ENCODE results near the gene ANGPTL8.

Gene ANGPTL8

DNA sequence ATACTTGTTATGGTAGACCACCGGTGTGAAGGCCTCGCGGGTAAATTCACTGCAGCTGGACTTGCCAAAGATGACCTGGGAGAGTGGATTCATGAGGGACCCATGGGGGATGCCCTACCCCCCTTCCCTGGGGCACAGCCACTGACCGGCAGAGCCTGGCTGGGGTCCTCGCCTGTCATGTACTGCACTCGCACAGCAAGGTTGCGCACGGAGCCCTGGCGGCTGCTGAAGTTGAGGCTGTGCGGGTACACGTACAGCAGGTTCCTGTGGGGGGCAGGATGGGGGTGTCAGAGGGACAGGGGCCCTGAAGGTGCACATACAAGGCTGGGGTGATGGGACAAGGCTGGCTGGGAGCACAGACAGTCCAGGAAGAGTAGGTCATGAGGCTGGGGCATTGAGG lies 1.4 kb upstream of the ANGPTL8 start:
- no peak for DNase-seq

DNA sequence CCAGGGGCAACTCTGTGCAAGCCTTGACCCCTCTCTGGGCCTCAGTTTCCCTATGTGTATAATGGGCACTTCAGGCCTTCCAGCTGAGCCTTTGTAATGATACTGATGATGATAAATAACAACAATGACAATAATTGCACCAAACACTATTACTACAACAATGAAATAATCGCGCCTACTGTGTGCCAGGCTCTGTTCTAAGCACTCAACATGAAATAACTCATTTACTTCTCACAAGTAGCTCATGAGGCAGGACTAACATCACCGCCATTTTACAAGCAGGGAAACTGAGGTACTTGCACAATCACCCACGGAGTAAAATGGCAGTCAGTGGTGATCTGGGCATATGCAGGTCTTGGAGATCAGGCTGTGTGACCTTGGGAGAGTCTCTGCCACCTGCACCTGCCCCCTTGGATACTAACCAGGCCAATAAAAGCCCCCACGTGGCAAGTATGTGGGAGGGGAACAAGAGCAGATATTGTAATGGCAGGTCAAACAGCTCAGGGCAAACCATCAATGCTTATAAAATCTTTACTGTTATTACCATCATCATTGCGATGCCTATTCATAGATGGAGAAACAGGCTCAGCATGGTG lies 540 bp upstream of the ANGPTL8 start:
- no peak for DNase-seq

GRCh38 chr19:11240008-11240444 lies 607 bp downstream of the ANGPTL8 start:
- no peak for DNase-seq

DNA sequence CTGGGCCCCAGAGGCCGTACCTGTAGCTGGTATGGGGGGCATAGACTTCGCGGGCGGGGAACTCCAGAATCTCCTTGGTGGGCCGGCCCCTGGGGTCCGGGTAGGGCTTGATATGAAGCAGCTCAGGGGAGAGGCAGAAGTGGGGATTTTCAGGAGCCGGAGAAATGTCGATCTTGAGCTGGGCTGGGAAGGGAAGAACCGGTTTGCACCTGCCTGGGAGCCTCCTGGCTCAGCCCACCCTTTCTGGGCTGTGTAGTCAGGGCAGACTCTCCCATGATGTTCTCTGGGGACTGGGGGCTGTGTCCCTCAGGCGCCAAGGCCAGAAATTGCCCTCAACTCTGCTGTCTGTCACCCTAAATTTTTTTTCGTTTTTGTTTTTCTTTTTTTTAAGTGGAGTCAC lies 2.6 kb downstream of the ANGPTL8 start:
- no peak for DNase-seq

GRCh38 chr19:11242864-11243797 lies 3.7 kb downstream of the ANGPTL8 start:
- peak; percentile 35 to 60 for DNase-seq

- DNase-seq, result no peak
These were observed 4.4 kb downstream of the ANGPTL8 start for GRCh38 chr19:11243798-11244169.

DNA sequence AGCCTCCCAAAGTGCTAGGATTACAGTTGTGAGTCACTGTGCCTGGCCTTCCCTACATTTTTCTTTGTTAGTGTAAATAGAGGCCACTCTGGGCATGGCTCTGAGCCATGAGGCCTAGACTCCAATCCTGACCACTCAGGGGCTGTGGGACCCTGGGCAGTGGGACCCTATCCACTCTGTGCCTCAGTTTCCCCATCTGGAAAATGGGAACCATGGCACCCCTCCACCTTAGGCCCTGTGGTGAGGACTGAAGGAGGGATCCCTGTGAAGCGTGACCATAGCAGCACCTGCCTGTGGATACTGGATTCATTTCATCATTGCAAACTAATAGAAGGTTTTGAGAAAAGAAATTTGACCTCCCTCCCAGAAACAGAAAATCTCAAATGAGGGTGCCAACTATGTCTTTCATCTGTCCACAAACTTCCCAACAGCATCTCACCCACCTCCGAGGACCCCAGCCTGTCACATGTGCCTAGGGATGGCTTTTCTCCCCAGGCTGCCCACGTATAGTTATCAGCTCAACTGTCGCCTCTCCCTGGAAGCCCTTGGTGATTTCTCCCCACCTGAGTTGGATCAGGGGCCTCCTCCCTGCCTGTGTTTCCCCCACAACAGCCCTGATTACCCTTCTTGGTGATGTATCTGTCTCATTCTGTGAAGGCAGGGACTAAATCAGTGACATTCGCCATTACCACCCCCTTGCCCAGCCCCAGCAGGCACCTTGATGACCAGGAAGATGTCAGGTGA lies 5.6 kb downstream of the ANGPTL8 start:
- DNase-seq, result no peak

DNA sequence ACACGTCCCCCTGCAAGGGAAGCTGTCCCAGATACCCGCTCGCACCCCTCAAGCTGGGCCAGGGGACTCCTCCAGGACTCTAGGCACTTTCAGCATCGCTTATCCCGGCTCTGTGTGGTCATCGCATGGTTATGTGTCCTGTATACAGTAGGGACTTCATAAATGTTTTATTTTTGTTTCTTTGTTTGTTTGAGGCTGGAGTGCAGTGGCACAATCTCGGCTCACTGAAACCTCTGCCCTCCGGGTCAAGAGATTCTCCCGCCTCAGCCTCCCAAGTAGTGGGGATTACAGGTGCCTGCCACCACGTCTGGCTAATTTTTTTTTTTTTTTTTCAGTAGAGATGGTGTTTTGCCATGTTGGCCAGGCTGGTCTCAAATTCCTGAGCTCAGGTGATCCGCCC lies 7.5 kb downstream of the ANGPTL8 start:
- DNase-seq, result no peak

DNA sequence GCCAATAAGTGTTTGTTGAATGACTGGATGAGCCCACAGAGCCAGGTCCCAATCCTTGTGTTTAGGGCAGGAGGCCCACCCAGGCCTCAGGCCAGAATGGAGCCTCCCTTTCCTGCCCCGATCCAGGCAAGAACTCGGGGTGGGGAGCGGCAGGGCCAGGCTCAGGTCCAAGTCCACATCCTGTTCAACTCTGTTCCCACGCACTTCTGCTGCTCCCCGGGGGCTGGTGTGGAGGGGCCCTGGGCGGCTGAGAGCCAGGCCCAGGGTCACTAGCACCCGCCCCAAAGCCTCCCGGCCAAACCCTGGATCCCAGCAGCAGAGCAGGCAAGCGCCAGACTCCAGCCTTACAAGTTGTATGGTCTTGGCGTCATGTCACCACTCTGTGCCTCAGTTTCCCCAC lies 8.0 kb downstream of the ANGPTL8 start:
- no peak for DNase-seq

GRCh38 chr19:11247934-11248333 lies 8.5 kb downstream of the ANGPTL8 start:
- DNase-seq, result no peak

DNA sequence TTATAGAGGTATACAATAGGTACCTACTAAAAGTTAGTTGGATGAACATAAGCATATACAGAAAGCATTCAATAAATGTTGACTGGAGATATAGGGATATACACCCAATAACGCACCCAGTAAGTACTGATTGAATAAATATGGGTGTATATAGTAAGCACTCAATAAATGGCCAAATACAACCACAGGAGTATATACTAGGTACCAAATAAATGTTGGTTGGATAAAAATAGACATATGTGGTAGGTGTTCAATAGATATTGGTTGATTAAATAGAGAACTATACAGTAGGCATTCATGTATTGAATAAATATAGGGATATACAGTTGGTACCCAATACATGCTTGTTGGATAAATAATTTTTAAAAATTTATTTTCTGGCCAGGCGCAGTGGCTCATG lies 9.4 kb downstream of the ANGPTL8 start:
- no peak for DNase-seq

- DNase-seq, result no peak
These were observed 11.8 kb downstream of the ANGPTL8 start for GRCh38 chr19:11251217-11251616.

DNA sequence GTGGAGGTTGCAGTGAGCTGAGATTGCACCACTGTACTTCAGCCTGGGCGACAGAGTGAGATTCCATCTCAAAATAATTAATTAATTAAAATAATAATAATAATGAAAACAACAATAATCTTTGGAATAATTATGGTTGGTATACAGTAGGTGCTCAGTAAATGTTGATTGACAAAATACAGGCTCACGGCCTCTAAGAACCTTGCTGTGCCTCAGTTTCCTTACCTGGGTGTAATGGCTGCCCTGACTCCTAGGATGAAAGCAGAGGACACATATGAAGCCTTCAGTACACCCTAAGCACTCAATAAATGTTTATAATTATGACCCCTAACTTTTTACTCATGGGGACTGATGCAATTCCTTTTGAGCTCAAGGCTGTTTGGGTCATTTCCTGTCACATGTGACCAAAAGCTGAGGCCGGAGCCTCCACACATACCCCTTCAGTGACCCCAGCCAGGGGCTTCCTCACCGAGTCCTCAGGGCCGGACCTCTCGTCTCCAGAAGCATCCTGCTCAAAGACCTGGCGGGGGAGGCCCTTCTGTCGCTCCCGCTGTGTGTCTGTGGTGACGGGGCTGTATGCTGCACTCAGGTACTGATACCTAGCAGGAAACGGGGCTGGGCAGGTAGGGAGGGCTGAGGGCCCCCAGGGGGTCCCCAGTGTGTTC lies 12.4 kb downstream of the ANGPTL8 start:
- no peak for DNase-seq

DNA sequence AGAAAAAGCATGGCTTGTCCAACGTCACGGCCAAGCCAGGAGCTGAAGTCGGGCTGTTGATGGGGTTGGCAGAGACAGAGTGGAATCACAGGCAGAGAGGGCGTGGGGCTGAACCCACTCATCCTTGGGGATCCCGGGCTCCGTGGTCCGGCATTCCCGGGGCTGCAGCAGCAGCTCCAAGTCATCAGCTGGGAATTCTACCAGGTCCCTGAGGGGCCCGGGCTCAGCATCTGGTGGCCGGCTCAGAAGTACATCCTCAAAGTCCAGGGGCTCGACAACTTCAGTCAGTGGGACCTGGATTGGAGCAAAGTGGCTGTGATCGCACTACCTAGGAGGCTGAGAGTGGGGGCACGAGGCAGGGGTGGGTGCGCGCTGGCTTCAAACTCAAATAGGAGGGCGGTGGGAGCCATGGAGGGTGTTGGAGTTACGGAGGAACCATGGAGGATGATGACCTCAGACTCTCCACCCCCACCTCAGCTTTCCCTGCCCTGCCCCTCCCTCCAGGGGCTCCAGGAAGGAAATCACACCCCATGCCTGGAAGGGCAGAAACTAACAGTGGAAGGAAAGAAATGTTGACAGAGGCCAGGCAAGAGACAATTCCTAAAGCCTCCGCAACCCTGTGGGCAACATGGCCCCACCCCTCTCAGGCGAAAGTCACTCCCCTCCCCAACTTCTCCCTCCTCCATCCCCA lies 13.4 kb downstream of the ANGPTL8 start:
- no peak for DNase-seq

GRCh38 chr19:11254666-11255065 lies 15.2 kb downstream of the ANGPTL8 start:
- no peak for DNase-seq

GRCh38 chr19:11256189-11256588 lies 16.8 kb downstream of the ANGPTL8 start:
- DNase-seq, result no peak

DNA sequence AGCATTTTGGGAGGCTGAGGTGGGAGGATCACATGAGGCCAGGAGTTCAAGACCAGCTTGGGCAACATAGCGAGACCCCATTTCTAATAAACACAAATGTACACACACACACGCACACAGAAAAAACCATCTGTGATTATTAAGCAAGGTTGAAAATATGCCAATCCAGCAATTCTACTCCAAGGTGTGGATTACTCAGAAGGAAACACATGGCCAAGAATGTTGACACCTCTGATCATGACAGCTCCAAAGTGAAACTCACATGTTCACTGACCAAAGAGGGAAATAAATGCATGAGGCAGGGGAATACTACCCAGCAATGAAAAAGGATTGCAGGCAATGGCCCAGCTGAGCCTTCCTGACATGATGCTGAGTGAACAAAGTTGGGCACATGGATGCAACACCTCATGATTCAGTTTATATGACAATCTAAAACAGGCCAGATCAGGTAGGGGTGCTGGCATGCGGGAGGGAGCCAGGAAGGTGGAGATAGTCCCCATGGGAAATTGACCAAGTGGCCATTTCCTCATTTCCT lies 18.5 kb downstream of the ANGPTL8 start:
- no peak for DNase-seq

- DNase-seq, result no peak
These were observed 21.6 kb downstream of the ANGPTL8 start for GRCh38 chr19:11260996-11261395.

DNA sequence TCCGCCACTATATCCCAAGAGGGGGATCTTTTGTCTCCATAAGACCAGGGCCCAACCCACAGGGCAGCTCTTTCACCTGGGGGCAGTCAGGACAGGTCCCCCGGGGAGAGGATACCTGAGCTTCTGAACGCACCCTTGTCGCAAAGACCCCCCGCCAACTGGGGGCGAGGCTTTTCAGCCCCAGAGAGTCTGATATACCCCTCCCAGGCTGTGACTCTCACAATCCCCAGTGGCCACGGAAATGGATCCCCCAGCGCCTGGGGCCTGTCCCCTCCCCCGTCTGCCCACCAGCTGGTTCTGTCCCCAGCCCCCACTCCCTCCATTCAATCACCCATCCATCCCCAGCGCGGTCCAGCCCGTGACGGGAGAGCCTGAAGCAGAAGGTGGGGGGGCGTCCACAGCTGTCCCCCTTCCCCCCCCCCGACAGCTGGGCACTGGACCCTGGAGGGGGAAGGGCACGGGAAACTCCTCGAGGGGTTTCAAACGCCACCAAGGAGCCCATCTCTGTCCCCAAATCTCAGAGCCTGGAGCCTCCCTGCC lies 22.1 kb downstream of the ANGPTL8 start:
- no peak for DNase-seq

DNA sequence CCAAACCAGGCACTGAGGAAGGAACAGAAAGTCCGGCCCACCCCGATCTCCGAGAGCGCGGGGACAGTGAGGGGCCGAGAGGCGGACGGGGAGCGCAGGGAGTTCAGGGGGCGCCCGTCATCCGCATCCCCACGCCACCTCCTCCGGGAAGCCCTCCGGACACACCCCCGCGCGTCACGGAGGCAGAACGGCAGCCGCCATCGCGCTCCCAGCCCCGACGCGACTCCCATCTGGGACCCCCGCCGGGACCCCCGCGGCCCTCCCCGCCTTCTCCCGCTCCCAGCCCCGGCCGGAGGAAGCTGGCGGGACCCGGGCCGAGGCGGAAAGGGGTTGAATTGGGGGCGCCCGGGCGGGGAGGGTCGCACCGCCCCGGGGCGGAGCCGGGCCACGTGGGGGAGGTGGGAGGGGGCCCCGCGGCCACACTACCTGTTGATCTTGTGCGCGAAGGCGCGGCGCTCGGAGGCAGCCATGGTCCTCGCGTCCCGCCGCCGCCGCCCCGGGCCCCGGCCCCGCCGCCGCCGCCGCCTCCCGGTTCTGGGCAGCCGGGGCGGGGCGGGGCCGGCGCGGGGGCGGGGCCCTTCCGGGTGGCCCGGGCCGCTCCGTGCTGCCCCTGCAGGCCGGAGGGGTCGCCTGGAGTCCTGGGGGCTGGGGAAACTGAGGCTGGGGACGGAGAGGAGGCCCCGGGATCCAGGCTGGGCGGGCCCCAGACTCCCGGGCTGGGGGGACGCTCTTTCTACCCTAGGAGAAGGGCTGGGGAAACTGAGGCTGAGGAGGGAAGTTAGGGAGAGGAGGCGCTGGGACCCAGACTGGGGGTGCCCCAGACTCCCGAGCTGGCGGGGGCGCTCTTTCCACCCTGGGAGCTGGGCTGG lies 22.8 kb downstream of the ANGPTL8 start, which contains the start of gene DOCK6:
TSS of gene DOCK6 (minus strand) at position 554 of the 869 bp plus-strand sequence. CDS start at position 470, 84 bp downstream.
- DNase-seq, result no peak

GRCh38 chr19:11263726-11264125 lies 24.3 kb downstream of the ANGPTL8 start:
- no peak for DNase-seq
